COLO829 (cell line): ENCODE measurements around the gene FBXL13.
"Not testable (repeated sequence)": the region's sequence is repeated elsewhere in the genome, so short reads cannot be mapped to it uniquely, and the experiment has no call there.

ENCODE experiments used
- DNase-seq: peaks from one replicate; pipeline ENCODE4 v3.0.0; 2012; ENCODE audit warnings: low spot score

Gene FBXL13

GRCh38 chr7:102856036-102856435 is 218.6 kb downstream of the FBXL13 start:
- no peak for DNase-seq

- DNase-seq: no peak
These were observed 225.1 kb downstream of the FBXL13 start for GRCh38 chr7:102849538-102849937.

- DNase-seq: no peak
These were observed 225.5 kb downstream of the FBXL13 start for GRCh38 chr7:102849079-102849478.

- no peak for DNase-seq
These were observed 229.2 kb downstream of the FBXL13 start for GRCh38 chr7:102845346-102845745.

- no peak for DNase-seq
These were observed 230.7 kb downstream of the FBXL13 start for GRCh38 chr7:102843850-102844249.

GRCh38 chr7:102842284-102842683 is 232.3 kb downstream of the FBXL13 start:
- no peak for DNase-seq

GRCh38 chr7:102841290-102841689 is 233.3 kb downstream of the FBXL13 start:
- no peak for DNase-seq

- DNase-seq: no peak
These were observed 234.2 kb downstream of the FBXL13 start for GRCh38 chr7:102840404-102840803.

GRCh38 chr7:102838572-102839101 is 236.0 kb downstream of the FBXL13 start:
- DNase-seq: not testable (repeated sequence)

GRCh38 chr7:102837802-102838201 is 236.8 kb downstream of the FBXL13 start:
- DNase-seq: no peak

GRCh38 chr7:102836977-102837376 is 237.6 kb downstream of the FBXL13 start:
- no peak for DNase-seq

GRCh38 chr7:102836191-102836919 is 238.2 kb downstream of the FBXL13 start:
- no peak for DNase-seq

GRCh38 chr7:102834999-102835398 is 239.6 kb downstream of the FBXL13 start:
- DNase-seq: peak; percentile 64

GRCh38 chr7:102834466-102834865 is 240.1 kb downstream of the FBXL13 start:
- no peak for DNase-seq

- no peak for DNase-seq
These were observed 241.3 kb downstream of the FBXL13 start for GRCh38 chr7:102833343-102833742.

GRCh38 chr7:102832674-102833073 is 241.9 kb downstream of the FBXL13 start:
- DNase-seq: no peak

- DNase-seq: no peak
These were observed 244.4 kb downstream of the FBXL13 start for GRCh38 chr7:102830197-102830596.

- no peak for DNase-seq
These were observed 245.5 kb downstream of the FBXL13 start for GRCh38 chr7:102829075-102829474.

GRCh38 chr7:102828286-102828685 is 246.3 kb downstream of the FBXL13 start:
- no peak for DNase-seq

- DNase-seq: no peak
These were observed 251.0 kb downstream of the FBXL13 start for GRCh38 chr7:102823390-102824119.

GRCh38 chr7:102821994-102822747 is 252.4 kb downstream of the FBXL13 start:
- no peak for DNase-seq

GRCh38 chr7:102819151-102819550 is 255.4 kb downstream of the FBXL13 start:
- DNase-seq: peak; percentile 90
